Activated CD4-positive, CD25-positive, alpha-beta regulatory T cell treated with anti-CD3 and anti-CD28 coated beads, Interleukin-2, amount 50 U/mL, for 24 hours (primary cell): ENCODE data around the gene STARD5.
A peak's percentile ranks its signal among the peaks of the same experiment; 100 is the strongest.

Source experiments
- ATAC-seq, 2 donors: fragments of 150-1000 bp; cut with Tn5 transposase; one replicate each; pipeline ENCODE4 v1.10.0; 2021; ENCODE audit warnings: mild to moderate bottlenecking in 1 of 2, moderate library complexity in 1 of 2

Gene STARD5

GRCh38 chr15:81273855-81274254 lies 50.1 kb downstream of the STARD5 start:
- no peak for ATAC-seq

- ATAC-seq: no peak
Observed at GRCh38 chr15:81273200-81273599, 50.7 kb downstream of the STARD5 start.

- ATAC-seq: no peak
Observed at GRCh38 chr15:81271761-81272644, 51.9 kb downstream of the STARD5 start.

- peak in 1 of 2 donors; percentile 27 for ATAC-seq
Observed at GRCh38 chr15:81270781-81271491, 53.0 kb downstream of the STARD5 start.

DNA sequence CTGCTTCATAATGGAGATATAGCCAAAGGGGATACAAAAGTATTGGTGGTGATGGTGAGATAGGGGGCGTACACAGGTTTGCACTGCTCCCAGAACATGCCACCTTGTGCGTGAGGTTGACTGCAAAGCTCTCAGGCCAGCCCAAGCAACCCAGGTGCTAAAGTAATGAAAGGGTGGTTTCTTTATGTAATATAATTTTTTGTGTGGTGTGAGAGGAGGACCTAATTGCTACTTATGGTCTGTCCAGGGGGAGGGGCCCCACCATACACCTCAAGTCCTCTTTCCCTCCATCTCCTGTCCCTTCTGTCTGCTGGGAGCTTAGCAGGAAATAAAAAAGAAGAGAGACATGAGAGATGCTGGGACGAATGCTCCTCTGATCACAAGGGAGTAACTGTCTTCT lies 53.8 kb downstream of the STARD5 start:
- no peak for ATAC-seq

DNA sequence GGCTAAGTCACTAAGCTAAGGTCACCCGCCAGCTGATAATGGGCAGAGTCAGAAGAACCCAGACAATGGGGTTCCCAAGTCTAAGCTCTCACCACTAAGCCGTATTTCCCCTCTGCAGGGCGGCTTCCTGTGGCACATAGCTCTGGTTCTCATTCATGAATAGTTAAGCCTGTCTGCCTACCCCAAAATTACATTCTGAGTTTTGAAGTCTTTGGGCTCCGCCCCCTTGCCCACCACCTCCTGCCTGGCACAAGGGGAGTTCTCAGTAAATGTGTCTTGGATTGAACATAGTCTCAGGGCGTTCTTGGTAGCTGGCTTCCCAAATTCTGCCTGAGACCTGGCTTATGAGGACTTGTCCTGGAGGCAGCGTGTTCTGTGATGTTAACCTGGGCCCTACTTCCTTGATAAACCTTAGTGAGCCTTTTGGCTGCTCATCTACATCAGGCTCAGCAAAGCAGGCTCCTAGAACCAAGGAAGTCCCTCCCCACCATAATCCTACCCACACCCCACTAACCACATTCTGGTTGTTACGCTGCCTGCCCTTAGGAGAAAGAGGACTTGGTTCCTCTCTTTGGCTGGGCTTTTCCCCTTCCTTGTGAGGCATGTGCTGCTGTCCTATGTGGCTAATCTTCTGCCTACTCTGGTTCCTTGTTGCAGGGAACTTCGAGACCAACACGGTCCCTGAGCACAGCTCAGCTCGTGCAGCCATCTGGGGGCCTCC lies 54.9 kb downstream of the STARD5 start:
- no peak for ATAC-seq

DNA sequence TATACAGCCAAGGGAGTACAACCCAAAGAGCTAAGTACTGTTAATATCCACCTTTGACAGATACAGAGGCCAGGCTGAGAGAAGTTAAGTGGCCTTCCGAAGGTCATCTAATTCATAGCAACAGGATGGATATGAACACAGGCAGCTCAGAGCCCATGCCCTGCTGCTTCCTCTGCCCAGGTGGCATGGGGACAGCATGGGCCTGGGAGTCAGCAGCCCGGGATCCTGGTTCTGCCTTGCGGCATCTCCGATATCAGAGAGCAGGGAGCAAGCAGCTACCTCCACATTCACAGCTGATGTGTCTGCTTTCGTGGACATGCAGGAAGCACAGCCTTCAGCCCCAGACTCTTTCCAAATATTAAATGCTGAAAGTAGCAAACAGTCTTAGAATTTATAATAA lies 55.6 kb downstream of the STARD5 start:
- ATAC-seq: no peak

- peak; percentile 94 to 96 for ATAC-seq
Observed at GRCh38 chr15:81265944-81266775, 57.8 kb downstream of the STARD5 start.

GRCh38 chr15:81265256-81265943 lies 58.5 kb downstream of the STARD5 start:
- no peak for ATAC-seq

GRCh38 chr15:81264072-81264857 lies 59.7 kb downstream of the STARD5 start:
- ATAC-seq: no peak

DNA sequence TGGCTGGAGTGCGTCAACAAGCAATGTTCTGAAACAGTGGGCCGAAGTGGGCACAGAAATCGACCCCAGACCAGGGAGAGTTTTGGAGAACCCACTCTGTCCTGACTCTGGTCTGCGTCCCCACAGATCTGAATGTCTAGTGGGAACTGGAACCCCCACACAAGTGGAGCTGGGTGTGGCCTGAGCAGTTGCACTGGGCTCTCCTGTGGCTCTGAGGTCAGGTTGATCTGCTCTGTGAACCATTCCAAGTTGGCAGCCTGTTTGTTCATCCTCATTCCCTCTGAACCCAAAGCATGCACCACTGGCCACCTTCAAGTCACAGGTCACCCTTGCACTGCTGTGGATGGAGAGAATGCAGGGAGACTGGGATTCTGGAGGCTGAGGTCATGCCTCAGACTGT lies 60.5 kb downstream of the STARD5 start:
- no peak for ATAC-seq

DNA sequence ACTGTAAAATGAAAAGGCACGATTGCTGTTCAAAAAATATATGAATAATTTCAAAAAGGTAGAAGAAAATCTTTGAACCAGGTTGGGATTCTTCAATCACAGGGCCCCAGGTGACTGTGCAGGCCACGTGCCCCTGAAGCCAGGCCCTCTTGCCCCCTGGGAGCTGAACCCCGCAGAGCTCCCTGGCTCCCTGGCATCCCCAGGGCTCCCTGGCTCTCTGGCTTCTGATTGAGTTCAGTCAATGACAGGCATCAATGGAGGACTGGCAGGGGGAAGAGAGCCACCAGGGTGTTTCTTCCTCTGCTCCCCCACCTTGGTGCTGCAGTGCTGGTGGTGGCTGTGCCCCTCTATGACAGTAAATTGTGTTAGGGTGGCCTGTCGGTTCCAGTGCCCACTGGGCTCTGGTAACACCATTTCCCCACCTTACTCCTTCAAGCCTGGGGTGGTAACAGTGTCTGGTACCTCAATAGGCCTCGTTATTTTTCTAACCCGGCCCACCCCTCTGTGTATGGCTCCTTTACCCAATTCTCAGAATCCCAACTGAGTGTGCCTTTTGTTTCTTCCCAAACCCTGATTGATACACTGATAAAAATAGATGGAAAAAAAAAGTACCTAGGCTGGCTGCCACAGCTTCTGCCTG lies 62.6 kb downstream of the STARD5 start:
- no peak for ATAC-seq

DNA sequence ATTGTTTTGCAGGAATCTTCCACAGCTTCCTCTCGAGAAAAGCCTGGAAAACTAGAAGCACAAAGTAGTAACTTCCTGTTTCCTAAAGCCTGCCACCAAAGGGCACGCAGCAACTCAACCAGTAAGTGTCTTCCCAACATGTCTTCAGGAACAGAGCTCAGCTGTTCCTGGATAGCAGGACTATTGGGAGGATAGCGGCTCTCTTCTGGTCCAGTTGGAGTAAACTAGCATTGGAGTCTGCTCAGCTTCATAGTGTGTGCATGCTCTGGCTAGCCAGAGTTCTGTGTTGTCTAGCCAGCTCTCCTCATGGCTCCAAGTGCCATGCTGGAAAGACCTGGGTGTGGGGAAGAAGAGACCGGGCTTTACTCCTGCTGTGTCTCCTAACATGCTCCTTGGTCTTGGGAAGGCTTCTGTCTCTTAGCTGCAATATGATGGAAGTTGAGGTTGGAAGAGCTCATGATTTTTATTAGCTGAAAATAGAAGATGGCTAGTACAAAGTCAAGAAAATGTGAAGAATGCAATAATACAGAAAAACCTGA lies 64.1 kb downstream of the STARD5 start:
- ATAC-seq: no peak
